CD8-positive, alpha-beta memory T cell (primary cell): ENCODE results near the gene SDSL. TPM values are rescaled to one million over a fixed set of nuclear protein-coding genes. Genes with fewer than 3 reads are reported as not detected.

Experiments
- CTCF ChIA-PET: fragments of 350-600 bp; sonication (Branson Sonifier 250); formaldehyde crosslinking; loops from one replicate; lab custom pipeline; 2021; ENCODE audit warnings: antibody characterized with exemption; lab: Charles Lee
- POLR2A ChIA-PET: fragments of 350-600 bp; sonication (Branson Sonifier 250); formaldehyde crosslinking; loops from one replicate; lab custom pipeline; 2021; ENCODE audit warnings: antibody characterized with exemption; lab: Charles Lee
- DNase-seq, 5 donors: peaks; one replicate each; pipeline versions ENCODE4 v3.0.0 to v3.0.0-alpha.2; 2020 to 2022; ENCODE audit warnings: mixed read lengths in 1 of 5
- H3K27ac ChIP-seq: one replicate; pipeline ENCODE4 v1.7.0; 2013; ENCODE audit warnings: low read depth, mild to moderate bottlenecking, low read length, moderate library complexity
- H3K27me3 ChIP-seq: 2 replicates; pipeline ENCODE4 v1.7.0; 2013; ENCODE audit warnings: low read length, mild to moderate bottlenecking; ENCODE audit not compliant: insufficient read depth, poor library complexity, severe bottlenecking
- H3K36me3 ChIP-seq: 2 replicates; pipeline ENCODE4 v1.7.0; 2013; ENCODE audit warnings: mild to moderate bottlenecking, low read length, moderate library complexity; ENCODE audit not compliant: insufficient read depth
- H3K4me1 ChIP-seq: 2 replicates; pipeline ENCODE4 v1.7.0; 2013; ENCODE audit warnings: mild to moderate bottlenecking, low read length, moderate library complexity; ENCODE audit not compliant: insufficient read depth
- H3K4me3 ChIP-seq: 2 replicates; pipeline ENCODE4 v1.7.0; 2013; ENCODE audit warnings: mild to moderate bottlenecking, low read length
- H3K9me3 ChIP-seq: 2 replicates; pipeline ENCODE4 v1.7.0; 2013; ENCODE audit warnings: mild to moderate bottlenecking, low read length
- H3K27ac Mint-ChIP-seq, 8 donors: one replicate each; pipeline ENCODE4 v1.8.0; 2020 to 2021; ENCODE audit warnings: mixed read lengths in 8 of 8, mild to moderate bottlenecking in 6 of 8, inconsistent platforms in 3 of 8, moderate library complexity in 3 of 8
- H3K27me3 Mint-ChIP-seq, 2 donors: one replicate each; pipeline ENCODE4 v1.8.0; 2020 to 2021; ENCODE audit warnings: mixed read lengths in 2 of 2, mild to moderate bottlenecking in 1 of 2, moderate library complexity in 1 of 2
- H3K36me3 Mint-ChIP-seq, 3 donors: one replicate each; pipeline ENCODE4 v1.8.0; 2020 to 2021; ENCODE audit warnings: mixed read lengths in 3 of 3, inconsistent platforms in 1 of 3, mild to moderate bottlenecking in 1 of 3
- H3K4me1 Mint-ChIP-seq, 3 donors: one replicate each; pipeline ENCODE4 v1.8.0; 2020 to 2021; ENCODE audit warnings: mixed read lengths in 3 of 3, inconsistent platforms in 1 of 3, mild to moderate bottlenecking in 1 of 3
- H3K4me3 Mint-ChIP-seq, 7 donors: one replicate each; pipeline ENCODE4 v1.8.0; 2020 to 2021; ENCODE audit warnings: mixed read lengths in 7 of 7, mild to moderate bottlenecking in 6 of 7, moderate library complexity in 4 of 7, inconsistent platforms in 2 of 7
- H3K9me3 Mint-ChIP-seq, 5 donors: one replicate each; pipeline ENCODE4 v1.8.0; 2020 to 2022; ENCODE audit warnings: mixed read lengths in 5 of 5, mild to moderate bottlenecking in 3 of 5, moderate library complexity in 2 of 5, inconsistent platforms in 1 of 5
- polyA plus RNA-seq: library from polyadenylated mRNA; unstranded; fragments of 300-500 nt; fragmentation: Illumina TruSeq; gene quantifications from one replicate; pipeline ENCODE4 v1.2.3, GENCODE V29; 2021
- total RNA-seq, 2 experiments: library from RNA; stranded (reverse); gene quantifications; one replicate each; pipeline ENCODE4 v1.2.3, GENCODE V29; 2021

SDSL gene
- total and polyA plus RNA-seq, 3 experiments from 2014 or later = 0.20 to 0.24 TPM; not detected in 1

DNA sequence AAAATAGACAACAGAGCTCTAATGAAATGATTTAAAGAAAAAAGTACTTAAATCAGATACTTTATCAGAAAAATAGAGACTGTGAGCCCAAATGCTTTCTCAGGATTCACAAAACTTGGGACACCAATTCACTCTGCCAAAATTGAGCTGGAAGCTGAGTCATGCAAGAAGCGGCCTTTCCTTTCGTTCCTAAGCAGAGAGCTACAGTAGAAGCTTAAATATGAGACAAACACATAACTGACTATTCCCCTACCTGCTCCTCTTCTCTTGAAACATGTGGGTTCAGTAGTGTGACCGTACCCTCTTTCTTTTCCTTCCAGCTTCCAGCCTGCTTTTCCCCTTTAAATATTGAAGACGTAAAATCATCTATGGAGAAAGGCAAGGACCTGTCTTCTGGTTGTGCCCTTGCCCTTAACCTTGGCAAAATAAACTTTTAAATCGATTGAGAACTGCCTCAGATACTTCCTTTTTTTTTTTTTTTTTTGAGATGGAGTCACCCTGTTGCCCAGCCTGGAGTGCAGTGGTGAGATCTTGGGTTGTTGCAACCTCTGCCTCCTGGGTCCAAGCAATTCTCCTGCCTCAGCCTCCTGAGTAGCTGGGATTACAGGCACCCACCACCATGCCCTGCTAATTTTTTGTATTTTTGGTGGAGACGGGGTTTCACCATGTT, 14.1 kb upstream of the SDSL start:
- POLR2A ChIA-PET = no interaction called here
- DNase-seq = no peak
- no peaks in the 10 kb centered on the region for H3K9me3 ChIP-seq
- Mint-ChIP-seq H3K4me3 (no peak overlapping the region), H3K36me3 (peaks cover 0 to 4% (median 0%) of the 10 kb centered on the region in 3 donors), H3K27ac (peak overlapping the region in 1 of 8 donors; percentile 86), H3K27me3 (peaks cover 13 to 23% of the 10 kb centered on the region in 2 donors), H3K4me1 (no peaks in the 10 kb centered on the region), H3K9me3 (no peaks in the 10 kb centered on the region)
- peak overlapping the region; percentile 46 for H3K27ac ChIP-seq
- CTCF ChIA-PET = interaction anchor here (2.2 kb wide), 1 partner anchor 17 kb away, joined by 6 read pairs; no protein-coding TSS in a partner anchor
- H3K27me3 ChIP-seq = no peaks in the 10 kb centered on the region
- H3K4me1 ChIP-seq = no peaks in the 10 kb centered on the region
- no peak overlapping the region for H3K4me3 ChIP-seq
- H3K36me3 ChIP-seq = no peaks in the 10 kb centered on the region

DNA sequence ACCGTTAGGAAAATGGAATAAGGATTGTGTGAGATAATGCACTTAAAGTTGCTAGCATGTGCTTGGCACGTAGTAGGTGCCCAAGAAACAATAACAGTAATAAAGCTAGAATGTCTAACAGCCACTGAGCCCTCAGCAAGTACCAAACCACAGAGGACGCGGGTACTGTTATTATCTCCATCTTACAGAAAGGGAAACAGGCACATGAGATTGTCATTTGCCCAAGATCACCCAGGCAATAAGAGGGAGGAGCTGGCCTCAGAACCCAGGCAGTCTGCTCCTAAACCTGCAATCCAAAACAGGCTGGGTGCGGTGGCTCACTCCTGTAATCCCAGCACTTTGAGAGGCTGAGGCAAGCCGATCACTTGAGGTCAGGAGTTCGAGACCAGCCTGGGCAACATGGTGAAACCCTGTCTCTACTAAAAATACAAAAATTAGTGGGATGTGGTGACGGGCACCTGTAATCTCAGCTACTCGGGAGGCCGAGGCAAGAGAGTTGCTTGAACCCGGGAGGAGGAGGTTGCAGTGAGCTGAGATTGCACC, 13.4 kb upstream of the SDSL start:
- Histone ChIP-seq H3K4me1 (no peaks in the 10 kb centered on the region), H3K27me3 (no peaks in the 10 kb centered on the region), H3K9me3 (no peaks in the 10 kb centered on the region), H3K4me3 (no peak overlapping the region), H3K27ac (no peak overlapping the region), H3K36me3 (no peaks in the 10 kb centered on the region)
- Mint-ChIP-seq H3K36me3 (peaks cover 0 to 4% (median 0%) of the 10 kb centered on the region in 3 donors), H3K4me3 (no peak overlapping the region), H3K9me3 (no peaks in the 10 kb centered on the region), H3K27ac (no peak overlapping the region), H3K27me3 (peaks cover 13 to 23% of the 10 kb centered on the region in 2 donors), H3K4me1 (no peaks in the 10 kb centered on the region)
- ChIA-PET POLR2A (no interaction called here), CTCF (interaction anchor here (2.2 kb wide), 1 partner anchor 17 kb away, joined by 6 read pairs; no protein-coding TSS in a partner anchor)
- DNase-seq = no peak

GRCh38 chr12:113409462-113410124, 12.6 kb upstream of the SDSL start:
- Histone ChIP-seq H3K9me3 (no peaks in the 10 kb centered on the region), H3K4me3 (no peak overlapping the region), H3K27ac (no peak overlapping the region), H3K27me3 (no peaks in the 10 kb centered on the region), H3K4me1 (no peaks in the 10 kb centered on the region), H3K36me3 (no peaks in the 10 kb centered on the region)
- ChIA-PET CTCF (interaction anchor here (2.2 kb wide), 1 partner anchor 16 kb away, joined by 6 read pairs; no protein-coding TSS in a partner anchor), POLR2A (no interaction called here)
- Mint-ChIP-seq H3K9me3 (peaks cover 0 to under 1% (median 0%) of the 10 kb centered on the region in 5 donors), H3K27me3 (peaks cover 13 to 15% of the 10 kb centered on the region in 2 donors), H3K4me3 (no peak overlapping the region), H3K27ac (no peak overlapping the region), H3K36me3 (peaks cover 0 to under 1% (median 0%) of the 10 kb centered on the region in 3 donors), H3K4me1 (no peaks in the 10 kb centered on the region)
- DNase-seq = no peak

GRCh38 chr12:113413488-113413939, 8.7 kb upstream of the SDSL start:
- H3K9me3 ChIP-seq = no peaks in the 10 kb centered on the region
- no peak overlapping the region for H3K4me3 Mint-ChIP-seq
- no peaks in the 10 kb centered on the region for H3K36me3 Mint-ChIP-seq
- H3K4me1 Mint-ChIP-seq = no peaks in the 10 kb centered on the region
- no peak for DNase-seq
- no peak overlapping the region for H3K27ac Mint-ChIP-seq
- H3K4me3 ChIP-seq = no peak overlapping the region
- no peak overlapping the region for H3K27ac ChIP-seq
- peaks cover 9 to 29% of the 10 kb centered on the region in 2 donors for H3K27me3 Mint-ChIP-seq
- peaks cover 0 to 2% (median 0%) of the 10 kb centered on the region in 5 donors for H3K9me3 Mint-ChIP-seq
- no peaks in the 10 kb centered on the region for H3K36me3 ChIP-seq
- ChIA-PET CTCF (no interaction called here), POLR2A (no interaction called here)
- no peaks in the 10 kb centered on the region for H3K27me3 ChIP-seq
- no peaks in the 10 kb centered on the region for H3K4me1 ChIP-seq

DNA sequence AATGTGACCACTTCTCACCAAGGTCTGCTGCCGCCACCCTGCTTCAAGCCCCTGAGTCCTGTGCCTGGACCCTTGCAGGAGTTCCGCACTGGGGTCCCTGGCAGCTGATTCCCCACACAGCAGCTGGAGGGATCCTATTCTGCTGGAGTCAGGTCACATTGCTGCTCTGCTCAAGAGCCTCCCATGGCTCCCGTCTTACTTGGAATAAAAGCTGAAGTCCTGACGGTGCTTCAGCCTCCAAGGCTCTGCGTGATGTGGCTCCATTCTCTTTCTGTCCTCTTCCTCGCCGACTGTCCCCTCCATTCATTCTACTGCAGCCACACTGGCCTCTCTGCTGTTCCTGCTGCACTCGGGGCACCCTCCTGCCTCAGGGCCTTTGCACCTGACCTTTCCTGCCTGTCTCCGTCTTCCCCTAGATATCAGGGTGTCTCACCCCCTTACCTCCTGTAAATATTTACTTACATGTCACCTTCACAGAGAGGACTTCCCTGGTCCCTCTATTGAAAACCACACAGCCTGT, 7.6 kb upstream of the SDSL start:
- CTCF ChIA-PET = no interaction called here
- Histone ChIP-seq H3K27me3 (no peaks in the 10 kb centered on the region), H3K27ac (no peak overlapping the region), H3K36me3 (no peaks in the 10 kb centered on the region), H3K4me3 (no peak overlapping the region), H3K9me3 (no peaks in the 10 kb centered on the region), H3K4me1 (no peaks in the 10 kb centered on the region)
- Mint-ChIP-seq H3K36me3 (no peaks in the 10 kb centered on the region), H3K27ac (no peak overlapping the region), H3K9me3 (peaks cover 0 to 2% (median 0%) of the 10 kb centered on the region in 5 donors), H3K27me3 (peaks cover 13 to 27% of the 10 kb centered on the region in 2 donors), H3K4me3 (no peak overlapping the region), H3K4me1 (no peaks in the 10 kb centered on the region)
- no peak for DNase-seq
- POLR2A ChIA-PET = no interaction called here

DNA sequence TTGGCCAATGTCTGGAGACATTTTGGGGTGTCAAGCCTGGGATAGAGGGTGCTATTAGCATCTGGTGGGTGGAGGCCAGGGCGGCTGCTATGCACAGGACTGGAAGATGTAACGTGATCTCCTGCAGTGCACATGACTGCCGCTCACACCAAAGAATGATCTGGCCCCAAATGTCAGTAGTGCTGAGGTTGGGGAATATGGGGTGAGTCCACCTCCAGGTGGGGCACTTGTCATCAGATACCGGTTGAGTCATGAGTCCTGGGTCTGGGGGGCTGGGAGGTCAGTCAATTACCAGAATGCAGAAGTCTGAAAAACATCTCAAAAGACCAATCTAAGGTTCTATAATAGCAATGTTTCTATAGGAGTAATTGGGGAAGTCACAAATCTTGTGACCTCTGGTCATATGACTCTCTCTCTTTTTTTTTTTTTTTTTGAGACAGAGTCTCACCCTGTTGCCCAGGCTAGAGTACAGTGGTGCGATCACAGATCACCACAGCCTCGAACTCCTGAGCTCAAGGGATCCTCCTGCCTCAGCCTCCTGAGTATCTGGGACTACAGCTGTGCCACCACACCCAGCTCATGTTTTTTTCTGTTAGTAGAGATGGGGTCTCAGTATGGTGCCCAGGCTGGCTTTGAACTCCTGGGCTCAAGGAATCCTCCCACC, 6.0 kb upstream of the SDSL start:
- no peaks in the 10 kb centered on the region for H3K27me3 ChIP-seq
- peaks cover 0 to 2% (median 0%) of the 10 kb centered on the region in 5 donors for H3K9me3 Mint-ChIP-seq
- no peak overlapping the region for H3K27ac ChIP-seq
- H3K4me1 Mint-ChIP-seq = no peaks in the 10 kb centered on the region
- no peak for DNase-seq
- H3K27ac Mint-ChIP-seq = no peak overlapping the region
- no peak overlapping the region for H3K4me3 Mint-ChIP-seq
- peaks cover 11 to 19% of the 10 kb centered on the region in 2 donors for H3K27me3 Mint-ChIP-seq
- H3K36me3 ChIP-seq = no peaks in the 10 kb centered on the region
- no peak overlapping the region for H3K4me3 ChIP-seq
- H3K36me3 Mint-ChIP-seq = no peaks in the 10 kb centered on the region
- H3K9me3 ChIP-seq = no peaks in the 10 kb centered on the region
- CTCF ChIA-PET = no interaction called here
- no peaks in the 10 kb centered on the region for H3K4me1 ChIP-seq
- POLR2A ChIA-PET = no interaction called here

- H3K36me3 ChIP-seq = no peaks in the 10 kb centered on the region
These were observed 3.8 kb upstream of the SDSL start for GRCh38 chr12:113418213-113418879.

More at GRCh38 chr12:113418213-113418879, 3.8 kb upstream of the SDSL start:
- Mint-ChIP-seq H3K4me3 (no peak overlapping the region), H3K9me3 (peaks cover 0 to 2% (median 0%) of the 10 kb centered on the region in 5 donors), H3K4me1 (peaks cover 0 to 3% (median 3%) of the 10 kb centered on the region in 3 donors), H3K36me3 (no peaks in the 10 kb centered on the region), H3K27ac (no peak overlapping the region), H3K27me3 (peaks cover 9 to 19% of the 10 kb centered on the region in 2 donors)
- H3K27me3 ChIP-seq = no peaks in the 10 kb centered on the region
- H3K9me3 ChIP-seq = no peaks in the 10 kb centered on the region
- no peak overlapping the region for H3K27ac ChIP-seq
- H3K4me1 ChIP-seq = no peaks in the 10 kb centered on the region
- ChIA-PET POLR2A (no interaction called here), CTCF (no interaction called here)
- H3K4me3 ChIP-seq = no peak overlapping the region
- no peak for DNase-seq
